ENCODE measurements around the gene HJURP. TPM values are rescaled to one million over a fixed set of nuclear protein-coding genes. Genes with fewer than 3 reads are reported as not detected.

Gene HJURP
- total and polyA plus RNA-seq, 2 donors (not counting 3 experiments of a cell fraction or from before 2014, with no cell fraction given), result 34.4 to 60.9 TPM

GRCh38 chr2:233831011-233831721 lies 23.2 kb downstream of the HJURP start:
- TF ChIP-seq EZH2 (IDR thresholded peaks at IDR 0.05; ENCODE audit: borderline replicate concordance, low read depth, low read length, severe bottlenecking) (no peak), MYC (IDR thresholded peaks at IDR 0.05; ENCODE audit: low read depth, low read length) (no peak), JUN (IDR thresholded peaks at IDR 0.05; ENCODE audit: borderline replicate concordance, insufficient read depth, insufficient read length, low read depth) (no peak), GATA2 (IDR thresholded peaks at IDR 0.05; ENCODE audit: insufficient read depth, insufficient read length, low read depth, low read length) (no peak), FOS (IDR thresholded peaks at IDR 0.05; ENCODE audit: borderline replicate concordance, insufficient read depth, low read length) (no peak), POLR2A (IDR thresholded peaks at IDR 0.05; ENCODE audit: low read depth, low read length) (no peak), POLR2AphosphoS5 (IDR thresholded peaks at IDR 0.05; ENCODE audit: insufficient read depth, low read depth, low read length) (no peak), CTCF (IDR thresholded peaks at IDR 0.05; ENCODE audit: extremely low read depth in 1 of 2, insufficient read depth in 1 of 2, low read depth in 1 of 2, low read length in 2 of 2) (no peak), MAX (IDR thresholded peaks at IDR 0.05; ENCODE audit: insufficient read depth, insufficient read length) (no peak)
- ChIA-PET CTCF (interaction anchor here (4.0 kb wide), 1 partner anchor 383 kb away, joined by 54 read pairs; no protein-coding TSS in a partner anchor), POLR2A (no interaction called here)
- no peak for DNase-seq (ENCODE audit: low read depth, low spot score)
- intact Hi-C loops (cut with micrococcal nuclease), result loop anchor here (10.0 kb wide), 1 partner anchor 546 kb away; no protein-coding TSS in a partner anchor
- no peak overlapping the region for H3K4me3 ChIP-seq (replicated peaks in 1 of 3; ENCODE audit: insufficient read depth in 1 of 3, low read depth in 1 of 3, low read length in 3 of 3)
- H3K4me1 ChIP-seq (ENCODE audit: control insufficient read depth, extremely low read depth, insufficient read depth, low read length), result no peaks in the 10 kb centered on the region
- no peak overlapping the region for H3K9ac ChIP-seq (replicated peaks; ENCODE audit: extremely low read depth, insufficient read depth, low read length)
- dilution Hi-C loops (cut with MboI; ENCODE audit: extremely low pct_ligation_motif_present, low sequenced_read_pairs), result no loop called here
- FAIRE-seq, result no peak
- H4K20me1 ChIP-seq (replicated peaks; ENCODE audit: control insufficient read depth, extremely low read depth, insufficient read depth, low read length), result no peaks in the 10 kb centered on the region
- H3K27me3 ChIP-seq (ENCODE audit: control insufficient read depth in 2 of 2, insufficient read depth in 2 of 2, low read length in 2 of 2), result no peaks in the 10 kb centered on the region
- H3K9me1 ChIP-seq (replicated peaks; ENCODE audit: control insufficient read depth, extremely low read depth, insufficient read depth, low read length), result no peaks in the 10 kb centered on the region
- peaks cover 9% of the 10 kb centered on the region for H3K79me2 ChIP-seq (ENCODE audit: control insufficient read depth, insufficient read depth, low read length)
- no peak overlapping the region for H3K4me2 ChIP-seq (ENCODE audit: insufficient read depth, low read length)
- no peak overlapping the region for H3K27ac ChIP-seq (ENCODE audit: insufficient read depth, low read depth, low read length)
- peaks cover 0 to 6% of the 10 kb centered on the region in 2 experiments for H3K36me3 ChIP-seq (ENCODE audit: control insufficient read depth in 2 of 2, extremely low read depth in 1 of 2, insufficient read depth in 2 of 2, low read length in 2 of 2)
- BruUV-seq (replicated peaks), result no TSS peak
- H3K9me3 ChIP-seq (replicated peaks; ENCODE audit: control insufficient read depth, insufficient read depth, low read length), result no peaks in the 10 kb centered on the region
- no peak overlapping the region for H2AFZ ChIP-seq (ENCODE audit: low read depth, low read length)
